HG03575 (cell line): ENCODE results near the gene RPGRIP1.
"Not testable (repeated sequence)": the region's sequence is repeated elsewhere in the genome, so short reads cannot be mapped to it uniquely, and the experiment has no call there.

ENCODE experiments used
- ATAC-seq: cut with Tn5 transposase; IDR thresholded peaks from one replicate; pipeline ENCODE4 v1.9.1; 2021; ENCODE audit not compliant: unreplicated experiment, insufficient number of reproducible peaks, low FRiP score; ENCODE audit errors: extremely low read depth

Gene RPGRIP1

GRCh38 chr14:21257394-21257909 is 22.4 kb upstream of the RPGRIP1 start:
- ATAC-seq = no peak

- ATAC-seq = no peak
These were observed 21.6 kb upstream of the RPGRIP1 start for GRCh38 chr14:21258005-21258888.

GRCh38 chr14:21258889-21259787 is 20.7 kb upstream of the RPGRIP1 start:
- no peak for ATAC-seq

- ATAC-seq = no peak
These were observed 18.1 kb upstream of the RPGRIP1 start for GRCh38 chr14:21261824-21262223.

- no peak for ATAC-seq
These were observed 17.5 kb upstream of the RPGRIP1 start for GRCh38 chr14:21262410-21262809.

- ATAC-seq = no peak
These were observed 16.4 kb upstream of the RPGRIP1 start for GRCh38 chr14:21263284-21264024.

GRCh38 chr14:21264025-21264801 is 15.7 kb upstream of the RPGRIP1 start:
- peak; percentile 36 for ATAC-seq

GRCh38 chr14:21267431-21267845 is 12.4 kb upstream of the RPGRIP1 start:
- no peak for ATAC-seq

GRCh38 chr14:21267886-21268616 is 11.8 kb upstream of the RPGRIP1 start:
- ATAC-seq = no peak

GRCh38 chr14:21268617-21269251 is 11.1 kb upstream of the RPGRIP1 start:
- no peak for ATAC-seq

GRCh38 chr14:21269252-21270046 is 10.4 kb upstream of the RPGRIP1 start, which contains the start of gene HNRNPC:
TSS of gene HNRNPC (minus strand) at chr14:21269442. CDS start at chr14:21234193, 35,249 bp downstream.
- ATAC-seq = peak; percentile 84

- not testable (repeated sequence) for ATAC-seq
These were observed 7.2 kb upstream of the RPGRIP1 start for GRCh38 chr14:21272661-21273060.

- ATAC-seq = no peak
These were observed 4.5 kb upstream of the RPGRIP1 start for GRCh38 chr14:21275261-21275858.

- ATAC-seq = no peak
These were observed 1.3 kb upstream of the RPGRIP1 start for GRCh38 chr14:21278632-21279031.

GRCh38 chr14:21281917-21282316 is 2.0 kb downstream of the RPGRIP1 start:
- ATAC-seq = not testable (repeated sequence)

GRCh38 chr14:21286516-21286915 is 6.6 kb downstream of the RPGRIP1 start:
- ATAC-seq = not testable (repeated sequence)
